Stimulated activated CD4-positive, alpha-beta T cell treated with anti-CD3 and anti-CD28 coated beads, Interleukin-15, amount 100 ng/mL, for 24 hours (primary cell): ENCODE data around the gene TXLNB.
"Not testable (repeated sequence)": the region's sequence is repeated elsewhere in the genome, so short reads cannot be mapped to it uniquely, and the experiment has no call there.

Source experiments
- DNase-seq: peaks from one replicate; pipeline ENCODE4 v3.0.0-alpha.2; 2020

Gene TXLNB

DNA sequence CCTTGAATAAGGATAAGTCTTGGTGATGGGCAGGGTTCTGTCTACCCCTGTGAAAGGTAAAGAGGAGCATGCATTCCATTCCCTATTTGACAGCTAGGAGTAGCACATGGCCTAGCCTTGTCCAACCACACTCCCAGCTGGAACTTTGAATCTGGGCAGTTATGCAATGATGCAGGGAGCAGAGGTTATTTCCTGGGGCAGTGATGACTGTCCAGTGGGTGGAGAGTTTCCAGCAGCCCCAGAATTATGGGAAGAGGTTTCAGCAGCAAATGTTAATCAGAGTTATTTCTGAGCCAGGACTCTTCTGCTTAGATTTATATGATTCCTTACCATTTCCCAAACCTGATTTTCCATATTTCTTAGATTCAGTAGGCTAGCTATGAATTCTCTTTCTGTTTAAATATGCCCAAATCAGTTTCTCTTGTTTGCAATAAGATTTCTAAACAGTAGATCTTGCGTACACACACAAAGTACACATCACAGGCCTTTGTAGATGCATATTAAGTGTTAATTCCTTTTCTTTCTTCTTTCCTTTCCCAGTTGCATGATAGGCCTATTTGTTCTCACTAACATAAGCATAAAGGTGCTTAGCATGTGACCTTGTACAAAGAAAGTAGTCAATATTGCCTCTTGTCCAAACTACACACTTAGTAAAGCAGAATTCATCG, 17.3 kb upstream of the TXLNB start:
- no peak for DNase-seq

DNA sequence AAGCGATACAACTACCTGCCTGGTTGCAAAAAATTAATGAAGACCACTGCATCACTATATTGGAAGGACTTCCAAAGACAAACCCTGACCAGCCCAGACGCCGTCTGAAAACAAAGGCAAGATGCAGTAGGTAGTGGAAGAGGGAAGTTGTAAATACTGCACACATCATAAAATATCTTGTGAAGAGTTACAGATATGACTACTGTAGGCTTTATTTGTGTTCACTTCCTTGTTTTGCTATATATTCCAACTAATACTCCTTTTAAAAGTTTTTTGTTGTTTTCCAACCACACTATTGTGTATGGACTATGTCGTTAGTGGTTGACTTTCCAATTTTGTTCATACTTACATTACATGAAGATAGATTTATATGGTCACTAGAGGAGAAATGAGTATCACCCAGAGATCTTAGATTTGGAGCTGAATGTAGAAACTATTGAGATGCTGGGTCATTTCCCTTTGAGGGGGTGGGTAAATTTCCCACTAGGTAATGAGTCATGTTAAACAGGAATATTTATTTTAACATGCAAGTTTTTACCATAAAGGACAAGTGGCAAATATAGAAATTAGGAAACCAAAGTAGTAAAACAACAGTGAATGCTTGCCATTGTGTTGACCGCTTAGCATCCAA, 16.6 kb upstream of the TXLNB start:
- DNase-seq: no peak

DNA sequence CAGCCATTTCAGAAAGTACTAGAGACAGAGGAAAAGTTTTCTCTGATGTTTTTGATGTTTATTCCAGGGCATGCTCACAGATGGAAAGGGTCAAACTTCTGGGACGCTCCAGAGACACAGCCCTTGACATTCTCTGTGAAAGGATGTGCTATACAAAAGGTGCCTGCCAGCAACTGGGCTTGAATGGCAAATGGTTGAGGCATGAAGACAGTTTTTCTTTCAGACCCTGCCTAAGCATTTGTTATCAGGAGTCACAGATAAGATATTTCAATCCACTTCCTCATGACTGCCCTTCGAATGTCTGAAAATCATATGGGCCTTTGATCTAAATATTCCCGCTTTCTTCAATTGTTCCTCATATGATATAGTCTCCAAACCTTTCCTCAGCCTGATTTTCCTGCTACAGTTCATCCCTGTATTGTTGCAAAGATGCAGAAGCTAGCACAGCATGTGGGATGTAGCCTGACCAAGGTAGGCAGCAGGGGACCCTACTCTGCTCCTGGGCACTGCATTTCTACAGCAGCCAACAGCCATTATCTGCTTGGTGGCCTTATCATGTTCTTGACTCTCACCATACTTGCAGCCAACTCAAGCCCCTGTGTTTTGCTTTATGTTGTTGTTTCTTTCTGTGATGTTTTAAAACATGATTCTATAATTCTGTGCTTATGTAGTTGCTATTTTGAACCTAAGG, 14.6 kb upstream of the TXLNB start:
- DNase-seq: no peak

DNA sequence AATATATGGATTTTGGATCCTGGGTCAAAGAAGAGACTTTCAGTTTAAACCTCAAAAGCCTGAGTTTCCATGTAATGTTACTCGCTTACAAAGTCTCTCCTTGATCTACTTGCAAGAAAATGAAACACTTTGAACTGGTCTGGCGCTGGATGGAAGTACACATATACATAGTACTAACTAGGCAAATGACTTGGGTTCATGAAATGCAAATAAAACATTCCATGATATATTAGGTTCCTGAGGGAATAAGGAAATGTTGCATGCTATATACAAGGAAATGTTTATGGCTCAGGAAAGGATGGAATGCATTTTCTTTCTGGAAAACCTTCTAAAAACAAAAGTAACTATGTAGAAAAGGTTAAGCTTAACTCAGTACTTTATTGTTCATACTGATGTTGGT, 11.4 kb upstream of the TXLNB start:
- DNase-seq: no peak

DNA sequence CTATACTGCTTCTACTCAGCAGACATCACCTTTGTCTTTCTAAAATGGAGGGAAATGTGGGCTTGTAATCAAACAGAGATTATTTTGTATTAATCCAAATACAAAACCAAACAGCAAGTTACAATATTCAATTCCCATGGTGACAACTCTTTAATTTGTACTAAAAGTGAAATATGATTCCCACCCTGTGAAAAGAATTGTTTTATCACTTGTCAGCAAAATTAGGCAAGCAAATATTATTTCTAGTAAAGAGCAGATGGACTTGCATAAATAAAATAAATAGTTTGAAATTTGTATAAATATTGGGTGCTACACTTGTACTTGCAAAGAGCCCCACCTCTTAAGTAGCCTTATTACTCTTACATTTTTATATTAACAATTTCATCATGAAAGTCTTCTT, 6.1 kb upstream of the TXLNB start:
- DNase-seq: no peak

DNA sequence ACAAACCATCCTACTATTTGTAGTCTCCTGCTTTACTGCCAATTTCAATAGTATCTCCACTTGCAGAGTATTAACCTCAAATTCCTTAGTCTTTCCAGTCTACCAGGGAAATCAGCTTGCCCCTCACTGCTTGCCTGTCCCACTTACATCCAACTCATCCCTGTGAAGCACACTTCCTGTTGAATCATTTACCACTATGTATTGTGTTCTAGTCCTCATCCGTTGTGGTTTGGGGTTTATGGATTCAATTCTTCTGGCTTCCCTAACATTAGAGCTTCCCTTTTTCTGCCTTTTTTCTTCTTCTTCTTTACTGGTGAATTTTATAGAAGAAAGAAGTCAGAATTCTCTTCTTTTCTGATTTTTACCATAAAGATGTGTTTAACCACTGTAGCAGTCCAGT, 5.1 kb upstream of the TXLNB start:
- DNase-seq: no peak

DNA sequence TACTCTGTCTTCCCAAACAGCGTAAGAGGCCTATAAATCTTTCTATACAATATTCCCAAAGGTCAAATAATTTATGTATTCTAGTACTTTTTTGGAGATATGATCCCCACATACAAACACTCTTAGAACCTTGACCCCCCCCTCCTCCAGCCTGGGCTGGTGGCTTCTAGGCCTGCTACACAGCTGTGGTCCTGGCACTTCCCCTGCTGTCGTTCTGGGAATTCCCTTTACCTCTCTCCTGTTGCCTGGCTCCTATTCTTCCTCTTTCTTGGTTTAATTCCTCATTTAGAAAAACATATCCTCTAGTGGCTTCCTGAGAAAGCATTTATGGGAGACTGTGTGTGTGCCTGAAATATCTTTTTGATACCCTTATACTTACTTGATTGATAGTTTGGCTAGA, 4.1 kb upstream of the TXLNB start:
- no peak for DNase-seq

DNA sequence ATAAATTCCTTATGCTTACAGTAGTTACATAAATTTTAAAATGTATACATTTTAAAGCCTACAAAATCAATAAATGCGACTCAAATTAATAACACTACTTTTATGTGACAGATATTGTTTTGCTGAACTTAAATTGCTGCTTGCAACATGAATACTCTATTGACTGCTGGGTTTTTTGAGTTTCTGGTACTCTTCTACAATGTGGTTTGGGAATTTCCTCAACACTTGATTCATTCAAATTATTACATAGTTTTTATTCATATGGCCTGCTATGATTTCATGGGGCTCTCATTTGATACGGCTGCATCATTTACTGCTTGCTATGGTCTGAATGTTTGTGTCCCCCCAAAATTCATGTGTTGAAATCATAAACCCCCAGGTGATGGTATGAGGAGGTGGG, 2.3 kb upstream of the TXLNB start:
- DNase-seq: no peak

DNA sequence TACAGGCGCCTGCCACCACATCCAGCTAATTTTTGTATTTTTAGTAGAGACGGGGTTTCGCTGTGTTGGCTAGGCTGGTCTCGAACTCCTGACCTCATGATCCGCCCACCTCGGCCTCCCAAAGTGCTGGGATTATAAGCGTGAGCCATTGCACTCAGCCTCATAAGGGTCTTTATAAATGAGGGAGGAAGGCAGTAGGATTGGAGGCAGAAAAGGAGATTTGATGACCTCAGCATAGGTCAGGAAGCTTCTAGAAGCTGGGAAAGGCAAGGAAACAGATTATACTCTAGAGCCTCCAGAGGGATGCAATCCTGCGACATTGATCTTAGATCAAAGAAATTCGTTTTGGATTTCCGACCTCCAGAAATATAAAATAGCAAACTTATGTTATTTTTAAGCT, 1.4 kb upstream of the TXLNB start:
- DNase-seq: not testable (repeated sequence)

DNA sequence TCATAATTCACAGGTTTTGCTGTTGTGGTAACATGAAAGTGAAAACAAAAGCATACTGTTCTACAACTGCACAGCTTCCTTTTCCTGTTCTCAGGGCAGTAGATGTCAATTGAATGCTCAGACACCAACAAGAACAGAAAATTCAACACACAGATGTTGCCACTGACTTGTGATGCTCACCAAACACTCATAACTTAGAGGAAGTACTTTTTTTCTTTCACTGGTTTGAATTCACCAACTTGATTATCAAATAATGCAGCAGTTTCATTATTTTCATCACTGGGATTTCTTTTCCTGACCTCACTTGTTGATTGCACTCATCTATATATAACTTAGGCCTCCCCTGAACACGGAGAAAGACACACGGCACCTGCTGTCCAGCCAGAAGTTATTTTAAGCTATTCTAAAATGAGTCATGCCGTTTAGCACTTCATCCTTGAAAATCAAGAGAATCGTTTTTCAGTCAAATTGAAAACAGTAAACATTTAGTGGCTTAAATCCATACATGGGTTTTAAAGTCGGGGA, 949 bp downstream of the TXLNB start:
- no peak for DNase-seq

DNA sequence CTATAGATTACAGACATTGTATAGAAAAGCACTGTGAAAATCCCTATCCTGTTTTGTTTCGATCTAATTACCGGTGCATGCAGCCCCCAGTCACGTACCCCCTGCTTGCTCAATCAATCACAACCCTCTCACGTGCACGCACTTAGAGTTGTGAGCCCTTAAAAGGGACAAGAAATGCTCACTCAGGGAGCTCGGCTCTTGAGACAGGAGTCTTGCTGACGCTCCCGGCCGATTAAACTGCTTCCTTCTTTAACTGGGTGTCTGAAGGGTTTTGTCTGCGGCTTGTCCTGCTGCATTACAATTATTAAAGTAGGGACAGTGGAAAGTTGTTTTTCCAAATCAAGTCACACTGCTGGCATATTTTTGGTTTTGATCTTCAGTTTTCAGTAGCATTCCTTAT, 2.6 kb downstream of the TXLNB start:
- no peak for DNase-seq

DNA sequence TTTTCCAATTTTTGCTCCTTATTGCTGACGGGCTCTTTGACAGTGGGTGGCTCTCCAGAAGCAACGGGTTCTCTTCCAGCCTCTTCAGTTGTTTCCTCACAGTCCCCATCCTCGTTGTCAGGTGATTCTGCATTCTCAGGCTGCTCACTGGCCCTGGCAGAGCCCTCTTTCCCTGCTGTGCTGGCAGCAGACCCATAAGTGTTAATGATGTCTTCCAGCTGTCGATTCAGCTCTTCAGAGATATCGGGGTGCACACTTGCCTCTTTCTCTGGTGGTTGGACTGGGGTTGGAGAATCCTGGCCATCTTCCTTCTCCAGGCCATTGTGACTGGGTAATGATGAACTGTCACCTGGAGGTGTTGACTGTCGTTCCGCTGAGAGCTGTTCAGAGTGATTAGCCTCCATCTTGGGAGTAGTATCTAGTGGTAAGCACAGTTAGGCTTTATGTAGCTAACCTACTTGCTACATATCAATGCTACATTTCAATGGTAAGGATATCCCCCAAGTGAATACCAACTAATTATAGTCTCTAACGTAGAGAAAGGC, 3.2 kb downstream of the TXLNB start:
- no peak for DNase-seq

DNA sequence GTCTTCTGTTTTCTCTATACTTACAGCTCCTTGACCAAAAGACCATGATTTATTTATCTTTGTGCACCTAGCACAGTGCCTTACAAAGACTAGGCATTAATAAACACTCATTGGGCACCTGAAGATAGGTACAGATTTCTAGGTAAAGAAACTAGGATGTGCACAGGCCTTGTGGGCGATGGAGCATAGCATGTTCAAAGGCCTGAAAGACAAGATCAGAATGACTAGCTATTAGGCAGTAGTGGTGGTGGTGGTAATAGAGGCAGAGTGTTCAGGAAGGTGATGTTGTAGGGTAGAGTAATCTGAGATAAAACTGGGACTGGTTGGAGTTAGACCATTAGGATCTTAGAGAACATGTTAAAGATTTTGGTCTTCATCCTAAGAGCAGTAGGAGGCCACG, 3.9 kb downstream of the TXLNB start:
- DNase-seq: no peak

DNA sequence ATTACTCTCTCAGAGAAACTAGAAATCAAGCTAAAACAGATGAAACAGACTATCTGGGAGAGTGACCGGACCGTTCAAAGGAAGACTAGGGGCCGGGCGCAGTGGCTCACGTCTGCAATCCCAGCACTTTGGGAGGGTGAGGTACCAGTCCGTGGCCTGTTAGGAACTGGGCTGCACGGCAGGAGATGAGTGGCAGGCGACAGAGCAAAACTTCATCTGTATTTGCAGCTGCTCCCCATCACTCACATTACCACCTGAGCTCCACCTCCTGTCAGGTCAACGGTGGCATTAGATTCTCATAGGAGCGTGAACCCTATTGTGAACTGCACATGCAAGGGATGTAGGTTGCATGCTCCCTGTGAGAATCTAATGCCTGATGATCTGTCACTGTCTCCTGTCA, 5.4 kb downstream of the TXLNB start:
- DNase-seq: not testable (repeated sequence)

DNA sequence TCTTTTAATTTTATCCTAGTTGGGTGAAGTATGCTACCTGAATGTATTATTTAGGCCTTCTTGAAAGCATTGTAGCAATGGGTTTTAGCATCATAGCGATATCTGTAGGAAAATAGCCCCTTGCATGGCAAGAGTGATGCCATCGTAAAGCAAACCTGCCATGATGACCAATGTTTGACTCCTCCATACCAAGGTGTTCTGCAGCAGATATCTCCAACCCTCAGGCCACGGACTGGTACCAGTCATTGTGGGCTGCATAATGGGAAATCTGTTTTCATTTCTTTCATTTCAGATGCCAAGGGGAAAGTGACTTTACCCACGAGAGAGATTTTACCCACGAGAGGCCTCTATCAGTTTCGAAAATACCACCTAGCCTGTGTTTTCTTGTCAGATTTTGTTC, 6.2 kb downstream of the TXLNB start:
- DNase-seq: no peak

DNA sequence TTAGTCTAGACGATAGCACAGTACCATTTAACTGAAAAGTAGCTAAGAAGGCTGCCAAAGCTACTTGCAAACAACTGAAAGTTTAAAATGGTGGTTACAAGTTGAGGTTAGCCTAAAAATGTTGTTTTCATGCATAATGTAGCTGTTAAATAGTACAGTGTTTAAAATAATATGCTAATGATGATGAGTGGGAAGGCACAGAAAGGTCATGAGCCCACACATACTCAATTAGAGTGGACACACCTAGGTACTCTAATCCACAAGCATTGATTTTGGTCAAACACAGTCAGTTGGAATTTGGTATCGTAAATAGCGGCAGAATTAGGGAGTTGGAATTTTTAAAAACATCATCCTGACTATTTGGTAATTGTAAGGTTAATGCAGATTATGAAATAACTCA, 7.0 kb downstream of the TXLNB start:
- DNase-seq: no peak

DNA sequence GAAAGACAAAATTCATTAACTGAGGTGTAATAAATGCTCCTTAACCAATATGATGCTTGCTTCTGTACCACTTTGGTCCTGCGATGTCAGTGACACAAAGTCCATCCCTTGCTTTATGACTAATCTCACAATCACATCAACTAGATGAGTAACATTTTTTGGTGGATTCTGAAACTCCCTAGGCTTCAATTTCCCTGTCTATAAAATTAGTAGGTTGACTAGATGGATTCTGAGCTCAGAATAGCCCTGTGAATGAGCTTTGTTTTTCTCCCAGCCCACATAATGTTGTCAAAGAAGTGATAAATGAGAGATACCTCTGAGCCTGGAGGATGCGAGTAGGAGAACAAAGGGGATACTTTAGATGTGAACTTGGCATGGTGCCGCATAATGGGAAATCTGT, 9.1 kb downstream of the TXLNB start:
- DNase-seq: no peak

DNA sequence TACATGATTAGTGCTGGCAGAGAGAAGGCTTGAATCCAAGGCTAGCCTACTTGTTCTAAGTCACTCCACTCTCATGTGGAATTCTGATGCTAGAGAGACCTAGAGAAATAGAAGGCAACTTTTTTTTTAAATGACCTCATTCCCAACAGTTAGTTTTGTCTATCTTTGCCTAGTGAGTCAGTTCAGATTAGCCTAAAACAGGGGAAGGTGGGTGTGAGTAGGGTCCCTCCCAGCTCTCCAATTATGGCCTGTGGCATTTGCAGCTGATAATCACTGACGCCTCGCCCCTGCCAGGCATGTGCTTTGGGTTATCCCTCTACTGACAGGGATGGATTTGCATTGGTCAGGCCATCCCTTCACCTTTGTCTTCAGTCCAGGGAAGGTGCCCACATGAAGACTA, 13.6 kb downstream of the TXLNB start:
- no peak for DNase-seq

DNA sequence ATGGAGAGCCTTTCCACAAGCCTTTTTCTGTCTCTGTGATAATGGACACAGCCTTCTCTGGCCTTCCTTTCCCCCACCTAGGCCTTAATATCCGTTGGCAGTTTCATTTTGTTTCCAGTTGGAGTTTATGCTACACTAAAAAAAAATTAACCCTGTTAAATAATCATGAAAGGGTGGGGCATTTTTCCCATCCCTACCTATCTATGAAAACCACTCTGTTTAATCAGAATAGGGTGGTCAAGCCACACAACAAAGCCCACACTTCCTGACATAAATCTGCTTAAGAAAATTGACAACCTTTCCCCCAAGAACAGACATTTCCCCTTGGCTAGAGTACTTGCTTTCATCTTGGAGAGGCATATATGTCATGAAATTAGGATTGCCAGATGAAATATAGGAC, 14.2 kb downstream of the TXLNB start:
- DNase-seq: no peak

DNA sequence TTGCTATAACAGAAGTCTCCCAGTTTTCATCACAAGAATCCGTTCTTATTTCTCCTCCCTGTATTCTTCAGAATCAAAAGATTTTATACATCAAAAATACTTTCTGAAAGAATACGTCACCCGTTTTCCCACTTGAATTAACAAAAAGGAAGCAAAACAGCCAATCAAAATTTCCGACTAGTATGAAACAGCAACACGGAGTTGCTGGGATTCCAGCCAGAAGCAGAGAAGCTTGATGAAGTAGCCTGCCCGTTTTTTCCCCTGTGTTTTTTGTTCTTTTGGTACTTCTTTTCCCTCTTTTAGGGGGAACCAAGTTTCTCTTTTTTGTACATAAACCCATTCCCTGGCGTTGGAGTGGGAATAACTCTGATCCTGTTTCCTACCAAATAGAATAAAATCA, 14.6 kb downstream of the TXLNB start:
- DNase-seq: no peak

DNA sequence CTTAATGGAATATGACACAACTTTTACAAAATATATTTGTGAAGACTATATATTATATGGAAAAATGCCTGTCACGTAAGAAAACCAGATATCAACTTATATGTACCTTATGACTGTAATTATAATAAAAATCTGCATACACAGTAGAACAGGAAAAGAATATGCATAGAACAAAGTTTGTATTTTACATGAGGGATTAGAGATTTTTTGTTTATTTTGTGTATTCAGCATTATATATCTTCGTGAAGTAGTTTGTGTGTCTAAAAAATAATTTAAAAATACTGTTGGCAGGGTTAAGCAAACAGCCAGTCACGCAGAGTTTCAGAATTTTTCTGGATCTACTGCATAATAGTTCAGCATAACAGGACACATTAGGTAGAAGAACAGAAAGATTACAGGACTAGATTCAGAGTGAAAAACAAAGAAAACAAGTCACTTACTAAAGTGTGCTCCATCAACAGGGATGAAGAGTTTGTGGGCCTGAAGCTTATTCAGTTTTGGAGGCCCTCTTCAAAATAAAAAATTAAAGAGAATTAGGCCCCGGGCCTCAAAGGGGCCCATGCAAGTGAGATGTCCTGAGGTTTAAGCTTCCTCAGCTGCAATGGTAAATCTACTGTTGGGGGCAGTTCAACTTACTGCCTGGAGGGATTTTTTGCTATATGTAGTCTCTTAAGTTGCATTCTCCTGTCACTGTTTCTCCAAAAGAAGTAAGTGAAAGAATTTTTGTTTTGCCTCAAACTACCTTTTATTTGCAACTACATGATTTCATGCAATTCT, 16.3 kb downstream of the TXLNB start:
- no peak for DNase-seq

DNA sequence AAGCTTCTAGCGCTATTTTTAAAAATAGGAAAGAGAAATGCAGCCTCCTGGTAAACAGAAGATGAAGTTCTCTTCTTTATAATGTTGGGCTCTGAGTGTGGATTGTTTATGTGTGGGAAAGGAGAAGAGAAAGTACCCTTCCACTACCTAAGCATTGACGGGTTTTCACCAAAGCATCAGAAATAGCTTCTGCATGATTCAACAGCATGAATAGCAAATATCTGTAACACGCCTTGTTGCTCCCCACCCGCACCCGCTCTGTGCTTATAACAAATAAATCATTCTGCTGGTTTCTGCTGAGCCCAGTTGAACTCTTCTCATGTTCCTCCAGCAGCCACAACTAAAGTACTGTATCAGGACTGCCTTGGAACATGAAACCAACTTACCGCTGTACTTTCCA, 20.7 kb downstream of the TXLNB start:
- DNase-seq: no peak

DNA sequence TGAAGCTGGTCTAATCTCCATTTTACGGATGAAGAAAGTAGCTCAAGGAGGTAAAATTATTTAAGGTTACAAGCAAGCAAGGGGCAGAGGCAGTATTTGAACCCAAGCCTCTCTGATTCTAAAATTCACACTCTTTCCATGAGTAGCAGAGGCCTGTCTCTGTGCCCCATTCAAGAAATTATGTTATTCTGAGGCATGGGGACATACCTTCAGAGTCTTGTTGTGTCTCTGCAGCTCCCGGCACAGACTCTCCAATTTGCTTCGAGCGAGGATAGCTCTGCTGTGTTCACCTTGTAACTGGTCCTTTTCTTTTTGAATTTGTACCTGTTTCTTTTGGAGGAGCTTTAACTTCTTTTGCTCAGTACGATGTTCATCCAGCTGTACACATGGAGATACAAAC, 21.5 kb downstream of the TXLNB start:
- DNase-seq: no peak
